Vagina (tissue), 2 donors: ENCODE results near the gene DCBLD2. TPM values are rescaled to one million over a fixed set of nuclear protein-coding genes. Genes with fewer than 3 reads are reported as not detected.

Experiments used
- DNase-seq, 2 donors: peaks; one replicate each; pipeline ENCODE4 v3.0.0-alpha.2; 2017; ENCODE audit errors: extremely low spot score in 2 of 2
- H3K27ac ChIP-seq: fragments of 200-600 bp; sonication (generic); one replicate; pipeline ENCODE4 v1.5.1; 2019
- H3K27me3 ChIP-seq: fragments of 200-600 bp; sonication (generic); one replicate; pipeline ENCODE4 v1.5.1; 2019
- H3K36me3 ChIP-seq, 2 donors: fragments of 200-600 bp; sonication (generic); one replicate each; pipeline ENCODE4 v1.5.1; 2017 to 2019
- H3K4me1 ChIP-seq: fragments of 200-600 bp; sonication (generic); one replicate; pipeline ENCODE4 v1.5.1; 2019
- H3K4me3 ChIP-seq, 2 donors: fragments of 200-600 bp; sonication (generic); 1 replicate in 1 of 2; 2 replicates in 1 of 2; pipeline ENCODE4 v1.5.1; 2016 to 2019
- H3K9me3 ChIP-seq: fragments of 200-600 bp; sonication (generic); one replicate; pipeline ENCODE4 v1.5.1; 2019
- POLR2A ChIP-seq, 2 donors: fragments of 450-650 bp; IDR thresholded peaks; one replicate each; pipeline ENCODE4 v1.6.1; 2017; ENCODE audit warnings: antibody characterized with exemption in 2 of 2, mild to moderate bottlenecking in 2 of 2, moderate library complexity in 2 of 2
- POLR2AphosphoS5 ChIP-seq, 2 donors: sonication (generic); formaldehyde crosslinking; IDR thresholded peaks; one replicate each; pipeline ENCODE4 v1.9.0; 2017; ENCODE audit warnings: antibody characterized with exemption in 2 of 2, mild to moderate bottlenecking in 2 of 2, low read depth in 1 of 2; ENCODE audit not compliant: insufficient read depth in 1 of 2
- intact Hi-C: fragments of 100-400 bp; cut with DNase I; formaldehyde crosslinking; loops from one replicate; pipeline ENCODE4 v1.15.1; 2023
- total RNA-seq: library from RNA; depleted of rRNA; stranded (reverse); fragments of >200 nt; gene quantifications from one replicate; pipeline ENCODE4 v1.2.3, GENCODE V29; 2016
- TF ChIP-seq, protein P1 (sequence below), 3 experiments: fragments of 450-650 bp in 2 of 3; fragments of 200-600 bp in 1 of 3; sonication (generic) in 1 of 3; IDR thresholded peaks; one replicate each; pipeline ENCODE4 v1.5.1; 2017 to 2019; ENCODE audit warnings: antibody characterized with exemption in 3 of 3, mild to moderate bottlenecking in 2 of 3, moderate library complexity in 2 of 3

Gene DCBLD2, protein sequence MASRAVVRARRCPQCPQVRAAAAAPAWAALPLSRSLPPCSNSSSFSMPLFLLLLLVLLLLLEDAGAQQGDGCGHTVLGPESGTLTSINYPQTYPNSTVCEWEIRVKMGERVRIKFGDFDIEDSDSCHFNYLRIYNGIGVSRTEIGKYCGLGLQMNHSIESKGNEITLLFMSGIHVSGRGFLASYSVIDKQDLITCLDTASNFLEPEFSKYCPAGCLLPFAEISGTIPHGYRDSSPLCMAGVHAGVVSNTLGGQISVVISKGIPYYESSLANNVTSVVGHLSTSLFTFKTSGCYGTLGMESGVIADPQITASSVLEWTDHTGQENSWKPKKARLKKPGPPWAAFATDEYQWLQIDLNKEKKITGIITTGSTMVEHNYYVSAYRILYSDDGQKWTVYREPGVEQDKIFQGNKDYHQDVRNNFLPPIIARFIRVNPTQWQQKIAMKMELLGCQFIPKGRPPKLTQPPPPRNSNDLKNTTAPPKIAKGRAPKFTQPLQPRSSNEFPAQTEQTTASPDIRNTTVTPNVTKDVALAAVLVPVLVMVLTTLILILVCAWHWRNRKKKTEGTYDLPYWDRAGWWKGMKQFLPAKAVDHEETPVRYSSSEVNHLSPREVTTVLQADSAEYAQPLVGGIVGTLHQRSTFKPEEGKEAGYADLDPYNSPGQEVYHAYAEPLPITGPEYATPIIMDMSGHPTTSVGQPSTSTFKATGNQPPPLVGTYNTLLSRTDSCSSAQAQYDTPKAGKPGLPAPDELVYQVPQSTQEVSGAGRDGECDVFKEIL
- total RNA-seq, result 36.1 TPM

DNA sequence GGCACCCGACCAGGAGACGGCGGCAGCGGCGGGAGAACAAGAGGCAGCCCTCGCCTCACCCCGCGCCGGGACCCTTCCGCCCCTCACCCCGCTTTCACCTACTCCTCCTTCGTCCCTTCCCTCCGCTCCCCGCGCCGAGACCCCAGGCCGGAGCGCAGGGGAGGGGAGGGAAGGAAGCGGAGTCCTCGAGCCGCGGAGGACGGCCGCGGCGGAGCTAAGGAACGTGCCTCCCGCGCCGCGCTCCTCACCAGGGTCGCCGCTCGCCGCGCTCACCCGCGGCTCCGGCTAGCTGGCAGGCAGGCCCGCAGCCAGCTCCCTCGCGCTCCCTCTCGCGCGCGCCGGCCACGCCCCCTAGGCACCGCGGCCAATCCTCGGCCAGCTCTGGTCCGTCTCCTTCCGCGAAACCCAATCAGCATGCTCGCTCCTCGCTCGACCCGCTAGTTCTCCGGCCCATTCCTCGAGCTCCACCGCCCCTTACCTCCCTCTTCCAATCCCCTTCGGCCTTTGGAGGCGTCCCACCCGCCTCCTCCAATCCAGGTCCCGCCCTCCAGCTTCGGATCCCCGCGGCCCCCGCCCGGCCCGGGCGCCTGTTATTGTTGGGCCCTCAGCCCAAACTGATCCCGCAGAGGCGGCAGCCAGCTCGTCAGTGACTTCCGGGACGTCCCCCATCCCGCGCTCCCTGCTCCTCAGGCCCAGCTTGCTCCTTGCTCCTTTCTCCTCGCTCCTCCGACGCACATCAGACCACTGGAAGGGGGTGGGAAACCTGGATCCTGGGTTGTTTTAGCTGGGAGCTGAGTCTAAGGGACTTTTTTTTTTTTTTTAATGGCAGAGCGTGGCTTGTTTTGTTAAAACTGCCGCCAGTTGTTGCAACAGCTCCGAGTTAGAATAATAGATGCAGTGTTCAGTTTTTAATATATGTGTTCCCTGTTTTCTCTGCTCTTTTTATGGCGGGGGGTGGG, at the start of gene DCBLD2:
TSS of gene DCBLD2 (minus strand) at position 304 of the 959 bp plus-strand sequence. CDS start 369 bp downstream, outside the sequence.
- Histone ChIP-seq H3K36me3 (no peaks in the 10 kb centered on the region), H3K9me3 (no peaks in the 10 kb centered on the region), H3K4me3 (peak within 1 kb of the TSS; percentile 85), H3K27me3 (no peaks in the 10 kb centered on the region), H3K27ac (peak within 1 kb of the TSS; percentile 86), H3K4me1 (peaks cover 16% of the 10 kb centered on the region)
- TF ChIP-seq POLR2A (IDR thresholded peaks at IDR 0.05) (peak in 1 of 2 donors; percentile 82), POLR2AphosphoS5 (IDR thresholded peaks at IDR 0.05; ENCODE audit: insufficient read depth in 1 of 2, low read depth in 1 of 2) (peak; percentile 77)
- TF ChIP-seq, protein P1, sequence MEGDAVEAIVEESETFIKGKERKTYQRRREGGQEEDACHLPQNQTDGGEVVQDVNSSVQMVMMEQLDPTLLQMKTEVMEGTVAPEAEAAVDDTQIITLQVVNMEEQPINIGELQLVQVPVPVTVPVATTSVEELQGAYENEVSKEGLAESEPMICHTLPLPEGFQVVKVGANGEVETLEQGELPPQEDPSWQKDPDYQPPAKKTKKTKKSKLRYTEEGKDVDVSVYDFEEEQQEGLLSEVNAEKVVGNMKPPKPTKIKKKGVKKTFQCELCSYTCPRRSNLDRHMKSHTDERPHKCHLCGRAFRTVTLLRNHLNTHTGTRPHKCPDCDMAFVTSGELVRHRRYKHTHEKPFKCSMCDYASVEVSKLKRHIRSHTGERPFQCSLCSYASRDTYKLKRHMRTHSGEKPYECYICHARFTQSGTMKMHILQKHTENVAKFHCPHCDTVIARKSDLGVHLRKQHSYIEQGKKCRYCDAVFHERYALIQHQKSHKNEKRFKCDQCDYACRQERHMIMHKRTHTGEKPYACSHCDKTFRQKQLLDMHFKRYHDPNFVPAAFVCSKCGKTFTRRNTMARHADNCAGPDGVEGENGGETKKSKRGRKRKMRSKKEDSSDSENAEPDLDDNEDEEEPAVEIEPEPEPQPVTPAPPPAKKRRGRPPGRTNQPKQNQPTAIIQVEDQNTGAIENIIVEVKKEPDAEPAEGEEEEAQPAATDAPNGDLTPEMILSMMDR (IDR thresholded peaks at IDR 0.05), result no peak
- DNase-seq, result peak; percentile 98 to 99
- intact Hi-C loops, result no loop called here

DNA sequence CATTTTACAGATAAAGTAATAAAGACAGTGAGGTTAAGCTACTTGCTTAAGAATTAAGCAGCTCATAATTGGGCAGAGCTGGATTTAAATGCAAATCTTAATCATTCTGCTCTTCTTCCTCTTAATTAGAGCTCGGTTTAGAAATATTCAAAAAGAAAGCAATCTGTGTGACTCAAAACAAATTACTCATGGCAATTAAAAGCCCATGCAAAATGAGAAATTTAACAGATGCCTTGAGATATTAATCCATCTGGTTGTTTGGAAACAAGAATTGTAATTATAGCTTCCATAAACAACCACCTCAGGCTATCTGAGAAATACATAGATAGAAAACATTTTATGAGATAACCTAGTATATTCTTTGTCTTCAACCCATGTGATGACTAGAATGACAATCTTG, 44.2 kb upstream of the DCBLD2 start:
- H3K9me3 ChIP-seq, result no peaks in the 10 kb centered on the region
- no peaks in the 10 kb centered on the region for H3K27me3 ChIP-seq
- intact Hi-C loops, result no loop called here
- no peak for DNase-seq
- no peaks in the 10 kb centered on the region for H3K36me3 ChIP-seq
- no peaks in the 10 kb centered on the region for H3K4me1 ChIP-seq
- no peak overlapping the region for H3K27ac ChIP-seq
- TF ChIP-seq, protein P1 (IDR thresholded peaks at IDR 0.05), result no peak
- TF ChIP-seq POLR2A (IDR thresholded peaks at IDR 0.05) (no peak), POLR2AphosphoS5 (IDR thresholded peaks at IDR 0.05; ENCODE audit: insufficient read depth in 1 of 2, low read depth in 1 of 2) (no peak)
- no peak overlapping the region for H3K4me3 ChIP-seq

DNA sequence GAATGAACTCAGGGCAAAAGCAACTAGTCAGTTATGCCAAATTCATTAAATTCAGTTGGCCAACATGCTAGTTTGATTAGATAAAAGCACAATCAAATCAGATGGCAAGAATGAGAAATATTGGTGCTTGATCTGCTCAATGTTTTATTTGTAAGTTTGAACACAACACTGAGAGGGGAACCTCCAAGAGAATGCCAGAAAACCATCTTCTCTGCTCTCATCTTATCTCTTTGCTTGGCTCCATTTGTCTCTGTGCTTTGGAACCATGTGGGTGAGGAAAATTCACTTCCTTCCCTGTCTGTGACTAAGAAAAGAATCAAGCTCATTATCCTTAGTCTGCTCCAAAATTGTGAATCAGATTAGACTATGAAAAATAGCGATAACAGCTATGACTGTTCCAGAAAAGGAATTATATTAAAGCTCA, 43.6 kb upstream of the DCBLD2 start:
- H3K4me3 ChIP-seq, result no peak overlapping the region
- intact Hi-C loops, result no loop called here

DNA sequence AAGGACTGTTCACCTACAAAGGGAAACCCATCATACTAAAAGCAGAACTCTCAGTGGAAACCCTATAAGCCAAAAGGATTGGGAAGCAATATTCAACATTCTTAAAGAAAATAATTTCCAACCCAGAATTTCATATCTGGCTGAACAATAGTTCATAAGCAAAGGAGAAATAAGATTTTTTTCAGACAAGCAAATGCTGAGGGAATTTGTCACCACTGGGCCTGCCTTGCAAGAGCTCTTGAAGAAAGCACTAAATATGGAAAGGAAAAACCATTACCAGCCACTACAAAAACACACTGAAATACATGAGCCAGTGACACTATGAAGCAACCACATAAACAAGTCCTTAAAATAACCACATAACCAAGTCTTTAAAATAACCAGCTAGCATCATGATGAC, 28.9 kb upstream of the DCBLD2 start:
- intact Hi-C loops, result no loop called here
- no peak for DNase-seq

More for the DNA sequence above, 43.6 kb upstream of the DCBLD2 start:
- Histone ChIP-seq H3K36me3 (no peaks in the 10 kb centered on the region), H3K27ac (no peak overlapping the region), H3K27me3 (no peaks in the 10 kb centered on the region), H3K4me1 (no peaks in the 10 kb centered on the region), H3K9me3 (no peaks in the 10 kb centered on the region)
- TF ChIP-seq POLR2A (IDR thresholded peaks at IDR 0.05) (no peak), POLR2AphosphoS5 (IDR thresholded peaks at IDR 0.05; ENCODE audit: insufficient read depth in 1 of 2, low read depth in 1 of 2) (no peak)
- TF ChIP-seq, protein P1 (IDR thresholded peaks at IDR 0.05), result no peak
- no peak for DNase-seq

More for the DNA sequence above, 28.9 kb upstream of the DCBLD2 start:
- no peaks in the 10 kb centered on the region for H3K27me3 ChIP-seq
- no peak overlapping the region for H3K4me3 ChIP-seq
- H3K36me3 ChIP-seq, result no peaks in the 10 kb centered on the region
- H3K27ac ChIP-seq, result no peak overlapping the region
- no peaks in the 10 kb centered on the region for H3K9me3 ChIP-seq
- TF ChIP-seq POLR2A (IDR thresholded peaks at IDR 0.05), result no peak
- no peak for TF ChIP-seq POLR2AphosphoS5 (IDR thresholded peaks at IDR 0.05; ENCODE audit: insufficient read depth in 1 of 2, low read depth in 1 of 2)
- TF ChIP-seq, protein P1 (IDR thresholded peaks at IDR 0.05), result no peak
- no peaks in the 10 kb centered on the region for H3K4me1 ChIP-seq
